T47D (cell line): Measurements from ENCODE around the gene TFF2.

Source experiments
- DNase-seq, 2 experiments: peaks; one replicate each; pipeline versions ENCODE4 v3.0.0 to v3.0.0-alpha.2; 2011 to 2012; ENCODE audit warnings: low read depth in 1 of 2, low spot score in 1 of 2
- JUND ChIP-seq: IDR thresholded peaks from 2 replicates; pipeline ENCODE4 v1.6.1; 2012; ENCODE audit warnings: low read depth
- in situ Hi-C: cut with HindIII; loops from 2 replicates; pipeline ENCODE4 v1.10.0; 2016; ENCODE audit warnings: low sequenced_read_pairs, low pct_unique_long_range_greater_than_20kb

Gene TFF2

GRCh38 chr21:42353623-42354022, 2.8 kb upstream of the TFF2 start:
- no peak for DNase-seq
- in situ Hi-C loops, result no loop called here
- no peak for TF ChIP-seq JUND

- in situ Hi-C loops, result no loop called here
- no peak for DNase-seq
- no peak for TF ChIP-seq JUND
Observed at GRCh38 chr21:42352441-42353095, 1.8 kb upstream of the TFF2 start.

- in situ Hi-C loops, result no loop called here
- DNase-seq, result no peak
- no peak for TF ChIP-seq JUND
Observed at GRCh38 chr21:42351626-42352440, 1.0 kb upstream of the TFF2 start.

- no peak for DNase-seq
- no peak for TF ChIP-seq JUND
- in situ Hi-C loops, result no loop called here
Observed at GRCh38 chr21:42350318-42350910, 380 bp downstream of the TFF2 start.

- no peak for DNase-seq
- no peak for TF ChIP-seq JUND
- in situ Hi-C loops, result no loop called here
Observed at GRCh38 chr21:42349420-42350317, 1.1 kb downstream of the TFF2 start.

- no peak for DNase-seq
- in situ Hi-C loops, result no loop called here
- no peak for TF ChIP-seq JUND
Observed at GRCh38 chr21:42348762-42349161, 2.0 kb downstream of the TFF2 start.

- in situ Hi-C loops, result no loop called here
- TF ChIP-seq JUND, result no peak
- no peak for DNase-seq
Observed at GRCh38 chr21:42347601-42348327, 3.0 kb downstream of the TFF2 start.

- in situ Hi-C loops, result no loop called here
- DNase-seq, result no peak
- no peak for TF ChIP-seq JUND
Observed at GRCh38 chr21:42346866-42347600, 3.8 kb downstream of the TFF2 start.

- no peak for TF ChIP-seq JUND
- in situ Hi-C loops, result no loop called here
- DNase-seq, result no peak
Observed at GRCh38 chr21:42346441-42346840, 4.4 kb downstream of the TFF2 start.

GRCh38 chr21:42344631-42345030, 6.2 kb downstream of the TFF2 start:
- in situ Hi-C loops, result no loop called here
- no peak for DNase-seq
- TF ChIP-seq JUND, result no peak

- in situ Hi-C loops, result no loop called here
- no peak for TF ChIP-seq JUND
- DNase-seq, result no peak
Observed at GRCh38 chr21:42343963-42344510, 6.8 kb downstream of the TFF2 start.

GRCh38 chr21:42343556-42343955, 7.2 kb downstream of the TFF2 start:
- in situ Hi-C loops, result no loop called here
- no peak for DNase-seq
- no peak for TF ChIP-seq JUND
